Activated CD8-positive, alpha-beta T cell treated with anti-CD3 and anti-CD28 coated beads, Interleukin-2, amount 10 ng/mL, durations not matched to agents 7 days and 5 days (primary cell): Measurements from ENCODE around the gene ZNF418. TPM values are rescaled to one million over a fixed set of nuclear protein-coding genes. Genes with fewer than 3 reads are reported as not detected.
"Not testable (repeated sequence)": the region's sequence is repeated elsewhere in the genome, so short reads cannot be mapped to it uniquely, and the experiment has no call there.

Experiments
- ATAC-seq: fragments of 150-1000 bp; cut with Tn5 transposase; one replicate; pipeline ENCODE4 v1.10.0; 2021; ENCODE audit warnings: moderate library complexity
- CTCF ChIA-PET: fragments of 350-600 bp; sonication (Branson Sonifier 250); formaldehyde crosslinking; loops from one replicate; lab custom pipeline; 2021; ENCODE audit warnings: antibody characterized with exemption; lab: Charles Lee
- POLR2A ChIA-PET: fragments of 350-600 bp; sonication (Branson Sonifier 250); formaldehyde crosslinking; loops from one replicate; lab custom pipeline; 2021; ENCODE audit warnings: antibody characterized with exemption; lab: Charles Lee
- DNase-seq: peaks from one replicate; pipeline ENCODE4 v3.0.0-alpha.2; 2020
- H3K27ac Mint-ChIP-seq: one replicate; pipeline ENCODE4 v1.8.0; 2021; ENCODE audit warnings: mild to moderate bottlenecking, mixed read lengths
- H3K27me3 Mint-ChIP-seq: one replicate; pipeline ENCODE4 v1.8.0; 2021; ENCODE audit warnings: low read depth, mixed read lengths
- H3K36me3 Mint-ChIP-seq: one replicate; pipeline ENCODE4 v1.8.0; 2021; ENCODE audit warnings: low read depth, mixed read lengths
- H3K4me1 Mint-ChIP-seq: one replicate; pipeline ENCODE4 v1.8.0; 2021; ENCODE audit warnings: low read depth, mixed read lengths
- H3K4me3 Mint-ChIP-seq: one replicate; pipeline ENCODE4 v1.8.0; 2021; ENCODE audit warnings: mild to moderate bottlenecking, mixed read lengths
- H3K9me3 Mint-ChIP-seq: one replicate; pipeline ENCODE4 v1.8.0; 2022; ENCODE audit warnings: mixed read lengths; ENCODE audit not compliant: insufficient read depth
- total RNA-seq, 2 experiments: library from RNA; stranded (reverse); gene quantifications; one replicate each; pipeline ENCODE4 v1.2.3, GENCODE V29; 2021

ZNF418 gene
- total RNA-seq, 2 experiments from 2014 or later: 4.2 to 6.2 TPM

- ATAC-seq: peak; percentile 5
- H3K9me3 Mint-ChIP-seq: peaks cover 15% of the 10 kb centered on the region
- POLR2A ChIA-PET: interaction anchor here (0.6 to 1.9 kb wide), 4 partner anchors 29 to 90 kb away, joined by 3 to 5 read pairs (median 3); partner anchors contain the start of genes ZNF417 and ZNF552
- peak overlapping the region; percentile 91 for H3K27ac Mint-ChIP-seq
- no peaks in the 10 kb centered on the region for H3K27me3 Mint-ChIP-seq
- peaks cover 25% of the 10 kb centered on the region for H3K4me1 Mint-ChIP-seq
- CTCF ChIA-PET: interaction anchor here (1.6 kb wide), 1 partner anchor 25 kb away, joined by 3 read pairs; no protein-coding TSS in a partner anchor
- no peak for DNase-seq
- H3K36me3 Mint-ChIP-seq: peaks cover 64% of the 10 kb centered on the region
- peak overlapping the region; percentile 96 for H3K4me3 Mint-ChIP-seq
These were observed 47.1 kb downstream of the ZNF418 start for GRCh38 chr19:57888107-57888559.

DNA sequence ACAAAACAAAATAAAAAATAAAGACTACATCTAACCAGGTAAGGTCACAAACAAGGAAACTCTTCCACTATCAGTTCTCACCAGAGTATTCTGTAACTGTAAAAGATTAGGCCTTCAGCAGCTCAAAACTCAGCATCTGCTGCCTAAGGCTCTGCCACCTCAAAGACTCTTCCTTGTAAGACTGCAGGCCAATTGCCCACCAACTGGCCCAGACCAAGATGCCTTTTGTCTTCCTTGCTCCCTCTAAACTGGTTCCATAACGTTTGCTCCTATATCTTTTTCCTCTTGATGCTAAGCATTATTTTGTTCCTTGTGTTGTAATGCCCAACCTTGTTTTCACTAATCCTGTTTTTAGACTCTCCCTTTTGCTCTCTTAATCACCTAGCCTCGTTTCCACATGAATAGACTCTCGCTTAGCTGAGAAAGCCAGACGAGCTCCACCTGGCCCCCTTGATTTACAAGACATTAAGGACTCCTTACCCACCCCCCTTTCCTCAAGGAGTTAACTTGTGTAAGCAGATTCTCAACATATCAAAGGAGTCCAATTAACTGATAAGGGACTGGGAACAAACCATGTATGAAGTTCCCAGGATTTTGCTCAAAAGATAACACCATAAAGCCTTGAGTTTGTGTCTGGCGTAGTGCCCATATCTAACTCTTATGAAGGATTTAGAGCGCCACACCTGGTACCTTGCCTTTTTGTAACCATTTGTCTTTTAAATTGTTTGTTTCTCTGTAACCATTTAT lies 47.8 kb downstream of the ZNF418 start:
- peak overlapping the region; percentile 8 for H3K27ac Mint-ChIP-seq
- DNase-seq (no peak), ATAC-seq (no peak)
- ChIA-PET CTCF (interaction anchor here (1.1 to 1.6 kb wide), 2 partner anchors 16 to 24 kb away, joined by 3 read pairs; no protein-coding TSS in a partner anchor), POLR2A (interaction anchor here (1.3 kb wide), 1 partner anchor 29 kb away, joined by 3 read pairs; the partner anchor contains the start of gene ZNF417)
- H3K27me3 Mint-ChIP-seq: no peaks in the 10 kb centered on the region
- H3K4me3 Mint-ChIP-seq: peak overlapping the region; percentile 96
- H3K36me3 Mint-ChIP-seq: peaks cover 71% of the 10 kb centered on the region
- peaks cover 15% of the 10 kb centered on the region for H3K9me3 Mint-ChIP-seq
- peaks cover 25% of the 10 kb centered on the region for H3K4me1 Mint-ChIP-seq

- POLR2A ChIA-PET: no interaction called here
- ATAC-seq (no peak), DNase-seq (no peak)
- Mint-ChIP-seq H3K4me3 (no peak overlapping the region), H3K36me3 (peaks cover 70% of the 10 kb centered on the region), H3K27me3 (no peaks in the 10 kb centered on the region), H3K4me1 (peaks cover 25% of the 10 kb centered on the region), H3K27ac (no peak overlapping the region), H3K9me3 (peaks cover 15% of the 10 kb centered on the region)
- CTCF ChIA-PET: no interaction called here
These were observed 49.2 kb downstream of the ZNF418 start for GRCh38 chr19:57886046-57886445.

GRCh38 chr19:57873883-57874799 lies 61.1 kb downstream of the ZNF418 start:
- DNase-seq, ATAC-seq, POLR2A ChIA-PET, H3K27me3 Mint-ChIP-seq, H3K27ac Mint-ChIP-seq, CTCF ChIA-PET, H3K4me1 Mint-ChIP-seq, H3K4me3 Mint-ChIP-seq: not testable (repeated sequence)
- H3K9me3 Mint-ChIP-seq: peaks cover 49% of the 10 kb centered on the region
- peaks cover 81% of the 10 kb centered on the region for H3K36me3 Mint-ChIP-seq

- no peak for DNase-seq
- POLR2A ChIA-PET: no interaction called here
- peaks cover 53% of the 10 kb centered on the region for H3K9me3 Mint-ChIP-seq
- H3K4me1 Mint-ChIP-seq: no peaks in the 10 kb centered on the region
- ATAC-seq: no peak
- H3K36me3 Mint-ChIP-seq: peaks cover 79% of the 10 kb centered on the region
- CTCF ChIA-PET: no interaction called here
- no peak overlapping the region for H3K4me3 Mint-ChIP-seq
- H3K27me3 Mint-ChIP-seq: no peaks in the 10 kb centered on the region
- H3K27ac Mint-ChIP-seq: no peak overlapping the region
These were observed 62.8 kb downstream of the ZNF418 start for GRCh38 chr19:57872450-57872849.

Other genes with a start within 250 kb of the ZNF418 start
- 1 to 10 TPM; 3.0 to 3.1 TPM for gene ZNF154, start 226.2 kb downstream of the ZNF418 start, total RNA-seq
- gene ZNF671, start 207.8 kb downstream of the ZNF418 start, total RNA-seq: 10 to 100 TPM; 12.1 to 13.0 TPM
- 10 to 100 TPM; 15.7 to 16.6 TPM for gene ZNF776, start 188.6 kb downstream of the ZNF418 start, total RNA-seq
- gene ZNF586, start 165.7 kb downstream of the ZNF418 start, total RNA-seq: 10 to 100 TPM; 21.3 to 25.3 TPM
- gene ZNF552, start 120.5 kb downstream of the ZNF418 start, total RNA-seq: 1 to 10 TPM; 7.1 to 9.7 TPM
- gene ZNF587B, start 105.1 kb downstream of the ZNF418 start, total RNA-seq: 10 to 100 TPM; 18.7 to 22.2 TPM
- 10 to 100 TPM; 32.0 to 34.6 TPM for gene ZNF587, start 85.5 kb downstream of the ZNF418 start, total RNA-seq
- gene ZNF814, start 46.4 kb downstream of the ZNF418 start, total RNA-seq: 10 to 100 TPM; 26.2 to 29.0 TPM
- 10 to 100 TPM; 21.1 to 21.4 TPM for gene ZNF417, start 18.8 kb downstream of the ZNF418 start, total RNA-seq
- gene ZNF256, start 12.3 kb upstream of the ZNF418 start, total RNA-seq: 1 to 10 TPM; 8.8 to 8.9 TPM
- gene C19orf18, start 39.1 kb upstream of the ZNF418 start, total RNA-seq: under 1 TPM; 0.42 to 0.73 TPM
- 10 to 100 TPM; 13.6 to 14.4 TPM for gene ZNF606, start 67.4 kb upstream of the ZNF418 start, total RNA-seq
- not detected for gene ZSCAN1, start 98.6 kb upstream of the ZNF418 start, total RNA-seq
- gene ZNF135, start 123.9 kb upstream of the ZNF418 start, total RNA-seq: 1 to 10 TPM; 1.2 to 1.3 TPM
- gene ZSCAN18, start 162.8 kb upstream of the ZNF418 start, total RNA-seq: 10 to 100 TPM; 18.8 to 19.1 TPM
- gene ZNF329, start 215.4 kb upstream of the ZNF418 start, total RNA-seq: 1 to 10 TPM; 5.6 to 5.7 TPM
- 10 to 100 TPM; 31.9 to 32.8 TPM for gene ZNF274, start 247.7 kb upstream of the ZNF418 start, total RNA-seq